ENCODE measurements around the gene OCLN. TPM values are rescaled to one million over a fixed set of nuclear protein-coding genes. Genes with fewer than 3 reads are reported as not detected.

OCLN gene
- total RNA-seq, 1 experiment from 2014 or later = 102 TPM

DNA sequence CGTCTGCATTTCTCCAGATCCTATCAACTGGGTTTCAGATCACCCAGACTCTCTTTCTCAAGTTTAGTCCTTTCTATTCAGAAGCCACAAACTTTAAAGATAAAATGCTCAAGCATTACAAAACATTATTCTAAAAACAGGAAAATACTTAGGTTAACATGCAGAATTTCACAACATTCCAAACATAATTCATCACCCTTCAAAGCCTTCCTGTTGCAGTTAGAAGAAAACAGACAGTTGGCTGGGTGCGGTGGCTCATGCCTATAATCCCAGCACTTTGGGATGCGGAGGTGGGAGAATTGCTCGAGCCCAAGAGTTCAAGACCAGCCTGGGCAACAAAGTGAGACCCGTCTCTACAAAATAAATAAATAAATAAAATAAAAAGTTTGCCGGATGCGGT lies 7.7 kb upstream of the OCLN start:
- BruUV-seq (replicated peaks) = no TSS peak
- POLR2A ChIA-PET = no interaction called here

DNA sequence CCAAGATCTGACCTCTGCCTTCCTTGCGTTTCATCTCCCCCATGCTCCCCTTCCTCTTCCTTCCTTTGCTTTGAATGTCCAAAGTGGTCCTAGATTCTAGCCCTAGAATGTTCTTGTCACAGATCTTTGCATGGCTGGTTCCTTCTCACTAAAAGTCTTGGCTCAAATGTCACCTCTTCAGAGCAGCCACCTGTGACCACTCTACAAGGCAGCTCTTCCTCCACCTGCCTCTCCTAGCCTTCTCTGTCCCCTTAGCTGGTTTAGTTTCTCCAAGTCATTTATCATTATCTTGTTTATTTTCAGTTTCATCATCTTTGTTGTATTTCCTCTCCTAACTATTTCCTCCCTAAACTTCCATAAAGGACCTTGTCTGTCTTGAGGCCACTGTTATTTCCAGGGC lies 7.1 kb upstream of the OCLN start:
- POLR2A ChIA-PET = no interaction called here
- Histone ChIP-seq H3K4me1 (ENCODE audit: control insufficient read depth, insufficient read depth, low read length) (no peaks in the 10 kb centered on the region), H3K9me3 (ENCODE audit: control insufficient read depth, insufficient read depth, low read depth, low read length) (no peaks in the 10 kb centered on the region), H3K27me3 (ENCODE audit: control insufficient read depth, insufficient read depth, low read length) (no peaks in the 10 kb centered on the region), H3K4me3 (ENCODE audit: low read depth in 2 of 2, low read length in 2 of 2) (no peak overlapping the region), H3K36me3 (ENCODE audit: control insufficient read depth, insufficient read depth, low read length) (no peaks in the 10 kb centered on the region), H3K27ac (ENCODE audit: low read length) (no peak overlapping the region)
- BruUV-seq (replicated peaks) = no TSS peak
- CTCF ChIA-PET = no interaction called here
- intact Hi-C loops (cut with micrococcal nuclease; ENCODE audit: unreplicated experiment) = no loop called here
- TF ChIP-seq POLR2AphosphoS5 (IDR thresholded peaks at IDR 0.05; ENCODE audit: low read depth, low read length) (no peak), SIN3A (IDR thresholded peaks at IDR 0.05; ENCODE audit: borderline replicate concordance, insufficient read depth, low read depth, low read length) (no peak), TCF7L2 (IDR thresholded peaks at IDR 0.05; ENCODE audit: low read depth, low read length) (no peak)
- TF ChIP-seq, protein P1, sequence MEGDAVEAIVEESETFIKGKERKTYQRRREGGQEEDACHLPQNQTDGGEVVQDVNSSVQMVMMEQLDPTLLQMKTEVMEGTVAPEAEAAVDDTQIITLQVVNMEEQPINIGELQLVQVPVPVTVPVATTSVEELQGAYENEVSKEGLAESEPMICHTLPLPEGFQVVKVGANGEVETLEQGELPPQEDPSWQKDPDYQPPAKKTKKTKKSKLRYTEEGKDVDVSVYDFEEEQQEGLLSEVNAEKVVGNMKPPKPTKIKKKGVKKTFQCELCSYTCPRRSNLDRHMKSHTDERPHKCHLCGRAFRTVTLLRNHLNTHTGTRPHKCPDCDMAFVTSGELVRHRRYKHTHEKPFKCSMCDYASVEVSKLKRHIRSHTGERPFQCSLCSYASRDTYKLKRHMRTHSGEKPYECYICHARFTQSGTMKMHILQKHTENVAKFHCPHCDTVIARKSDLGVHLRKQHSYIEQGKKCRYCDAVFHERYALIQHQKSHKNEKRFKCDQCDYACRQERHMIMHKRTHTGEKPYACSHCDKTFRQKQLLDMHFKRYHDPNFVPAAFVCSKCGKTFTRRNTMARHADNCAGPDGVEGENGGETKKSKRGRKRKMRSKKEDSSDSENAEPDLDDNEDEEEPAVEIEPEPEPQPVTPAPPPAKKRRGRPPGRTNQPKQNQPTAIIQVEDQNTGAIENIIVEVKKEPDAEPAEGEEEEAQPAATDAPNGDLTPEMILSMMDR (IDR thresholded peaks at IDR 0.05) = no peak
- TF ChIP-seq, protein P2, sequence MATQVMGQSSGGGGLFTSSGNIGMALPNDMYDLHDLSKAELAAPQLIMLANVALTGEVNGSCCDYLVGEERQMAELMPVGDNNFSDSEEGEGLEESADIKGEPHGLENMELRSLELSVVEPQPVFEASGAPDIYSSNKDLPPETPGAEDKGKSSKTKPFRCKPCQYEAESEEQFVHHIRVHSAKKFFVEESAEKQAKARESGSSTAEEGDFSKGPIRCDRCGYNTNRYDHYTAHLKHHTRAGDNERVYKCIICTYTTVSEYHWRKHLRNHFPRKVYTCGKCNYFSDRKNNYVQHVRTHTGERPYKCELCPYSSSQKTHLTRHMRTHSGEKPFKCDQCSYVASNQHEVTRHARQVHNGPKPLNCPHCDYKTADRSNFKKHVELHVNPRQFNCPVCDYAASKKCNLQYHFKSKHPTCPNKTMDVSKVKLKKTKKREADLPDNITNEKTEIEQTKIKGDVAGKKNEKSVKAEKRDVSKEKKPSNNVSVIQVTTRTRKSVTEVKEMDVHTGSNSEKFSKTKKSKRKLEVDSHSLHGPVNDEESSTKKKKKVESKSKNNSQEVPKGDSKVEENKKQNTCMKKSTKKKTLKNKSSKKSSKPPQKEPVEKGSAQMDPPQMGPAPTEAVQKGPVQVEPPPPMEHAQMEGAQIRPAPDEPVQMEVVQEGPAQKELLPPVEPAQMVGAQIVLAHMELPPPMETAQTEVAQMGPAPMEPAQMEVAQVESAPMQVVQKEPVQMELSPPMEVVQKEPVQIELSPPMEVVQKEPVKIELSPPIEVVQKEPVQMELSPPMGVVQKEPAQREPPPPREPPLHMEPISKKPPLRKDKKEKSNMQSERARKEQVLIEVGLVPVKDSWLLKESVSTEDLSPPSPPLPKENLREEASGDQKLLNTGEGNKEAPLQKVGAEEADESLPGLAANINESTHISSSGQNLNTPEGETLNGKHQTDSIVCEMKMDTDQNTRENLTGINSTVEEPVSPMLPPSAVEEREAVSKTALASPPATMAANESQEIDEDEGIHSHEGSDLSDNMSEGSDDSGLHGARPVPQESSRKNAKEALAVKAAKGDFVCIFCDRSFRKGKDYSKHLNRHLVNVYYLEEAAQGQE (IDR thresholded peaks at IDR 0.05; ENCODE audit: insufficient read depth in 1 of 2, low read depth in 2 of 2, low read length in 1 of 2) = no peak
- in situ Hi-C loops (cut with HindIII; ENCODE audit: low pct_unique_long_range_greater_than_20kb, low sequenced_read_pairs) = no loop called here
- ATAC-seq (no peak), DNase-seq (ENCODE audit: low read depth, low spot score) (no peak)

More for the DNA sequence above, 7.7 kb upstream of the OCLN start:
- no peak overlapping the region for H3K27ac ChIP-seq (ENCODE audit: low read length)
- TF ChIP-seq, protein P2 (IDR thresholded peaks at IDR 0.05; ENCODE audit: insufficient read depth in 1 of 2, low read depth in 2 of 2, low read length in 1 of 2) = no peak
- DNase-seq (ENCODE audit: low read depth, low spot score) = no peak
- in situ Hi-C loops (cut with HindIII; ENCODE audit: low pct_unique_long_range_greater_than_20kb, low sequenced_read_pairs) = no loop called here
- CTCF ChIA-PET = no interaction called here
- H3K36me3 ChIP-seq (ENCODE audit: control insufficient read depth, insufficient read depth, low read length) = no peaks in the 10 kb centered on the region
- intact Hi-C loops (cut with micrococcal nuclease; ENCODE audit: unreplicated experiment) = no loop called here
- H3K9me3 ChIP-seq (ENCODE audit: control insufficient read depth, insufficient read depth, low read depth, low read length) = no peaks in the 10 kb centered on the region
- no peak for ATAC-seq
- no peaks in the 10 kb centered on the region for H3K4me1 ChIP-seq (ENCODE audit: control insufficient read depth, insufficient read depth, low read length)
- no peak overlapping the region for H3K4me3 ChIP-seq (ENCODE audit: low read depth in 2 of 2, low read length in 2 of 2)
- H3K27me3 ChIP-seq (ENCODE audit: control insufficient read depth, insufficient read depth, low read length) = no peaks in the 10 kb centered on the region

Data from Panc1 (cell line).